Esophagus squamous epithelium (tissue), 4 donors: ENCODE data around the gene CEP112.

ENCODE experiments used
- CTCF ChIP-seq, 6 experiments: fragments of 450-650 bp in 4 of 6; fragments of 200-600 bp in 2 of 6; sonication (generic) in 2 of 6; IDR thresholded peaks; one replicate each; pipeline ENCODE4 v1.5.1; 2016 to 2019; ENCODE audit warnings: antibody characterized with exemption in 6 of 6, mild to moderate bottlenecking in 4 of 6, moderate library complexity in 4 of 6
- POLR2A ChIP-seq, 4 donors: fragments of 450-650 bp; IDR thresholded peaks; one replicate each; pipeline ENCODE4 v1.6.1; 2017; ENCODE audit warnings: antibody characterized with exemption in 4 of 4, mild to moderate bottlenecking in 4 of 4, moderate library complexity in 3 of 4

- TF ChIP-seq CTCF (IDR thresholded peaks at IDR 0.05) (no peak), POLR2A (IDR thresholded peaks at IDR 0.05) (no peak)
Measured at GRCh38 chr17:66089764-66090163, 102.2 kb downstream of the CEP112 start.
